ENCODE data around the gene POLR3H.

GRCh38 chr22:41538583-41538982 lies 5.7 kb downstream of the POLR3H start:
- TF ChIP-seq EP300 (conservative IDR thresholded peaks at IDR 0.05; ENCODE audit: poor library complexity, severe bottlenecking) (no peak), SMC3 (conservative IDR thresholded peaks at IDR 0.05; ENCODE audit: poor library complexity) (no peak), CTCF (IDR thresholded peaks at IDR 0.05; ENCODE audit: poor library complexity, severe bottlenecking) (no peak), MXI1 (conservative IDR thresholded peaks at IDR 0.05; ENCODE audit: poor library complexity, severe bottlenecking) (no peak)

All from neural cell (in vitro differentiated cells).